ENCODE data around the gene MYMX. TPM values are rescaled to one million over a fixed set of nuclear protein-coding genes. Genes with fewer than 3 reads are reported as not detected.

MYMX gene
- total and polyA plus RNA-seq, 4 donors, result 0.14 TPM; not detected in 3

GRCh38 chr6:44262467-44263353, 46.0 kb downstream of the MYMX start:
- WGBS, result 71% methylated on average over 7 of the region's 7 CpGs
- Histone ChIP-seq H3K9ac (ENCODE audit: low read depth in 1 of 2, low read length in 2 of 2) (peak overlapping the region in 1 of 2 donors; percentile 89), H3K36me3 (ENCODE audit: control insufficient read depth in 4 of 4, insufficient read depth in 3 of 4, low read depth in 1 of 4, low read length in 3 of 4) (peaks cover 0 to 10% (median 8%) of the 10 kb centered on the region in 4 donors), H3K9me3 (ENCODE audit: control insufficient read depth in 4 of 4, low read length in 3 of 4) (no peaks in the 10 kb centered on the region), H3K4me1 (ENCODE audit: control insufficient read depth in 4 of 4, insufficient read depth in 4 of 4, low read length in 3 of 4) (peaks cover 15 to 36% (median 29%) of the 10 kb centered on the region in 4 donors), H3K4me3 (ENCODE audit: low read depth in 1 of 3, low read length in 3 of 3) (peak overlapping the region in 1 of 3 donors; percentile 32), H3K27ac (ENCODE audit: low read depth in 1 of 2, low read length in 2 of 2) (peak overlapping the region; percentile 26 to 36), H3K27me3 (ENCODE audit: control insufficient read depth in 4 of 4, insufficient read depth in 4 of 4, low read length in 3 of 4) (no peaks in the 10 kb centered on the region)
- no peak for DNase-seq (ENCODE audit: low spot score)
- TF ChIP-seq CTCF (IDR thresholded peaks at IDR 0.05; ENCODE audit: low read depth, low read length, missing input control) (no peak), ZBTB33 (IDR thresholded peaks at IDR 0.05) (no peak), EGR1 (IDR thresholded peaks at IDR 0.05; ENCODE audit: low read depth in 2 of 2) (no peak), JUND (IDR thresholded peaks at IDR 0.05) (no peak), TAF1 (conservative IDR thresholded peaks at IDR 0.05) (no peak), FOXA2 (IDR thresholded peaks at IDR 0.05) (no peak), RAD21 (IDR thresholded peaks at IDR 0.05) (no peak), YY1 (IDR thresholded peaks at IDR 0.05) (no peak), FOXA1 (IDR thresholded peaks at IDR 0.05) (no peak), HNF4G (IDR thresholded peaks at IDR 0.05) (no peak), NR2F2 (IDR thresholded peaks at IDR 0.05) (no peak)

GRCh38 chr6:44263354-44264100, 46.8 kb downstream of the MYMX start:
- H3K9me3 ChIP-seq (ENCODE audit: control insufficient read depth in 4 of 4, low read length in 3 of 4), result no peaks in the 10 kb centered on the region
- H3K4me1 ChIP-seq (ENCODE audit: control insufficient read depth in 4 of 4, insufficient read depth in 4 of 4, low read length in 3 of 4), result peaks cover 14 to 33% (median 25%) of the 10 kb centered on the region in 4 donors
- no peak for DNase-seq (ENCODE audit: low spot score)
- TF ChIP-seq RXRA (IDR thresholded peaks at IDR 0.05), result peak in 1 of 2 donors; percentile 7
- peak; percentile 34 for TF ChIP-seq SP1 (IDR thresholded peaks at IDR 0.05)
- TF ChIP-seq FOXA2 (IDR thresholded peaks at IDR 0.05), result no peak
- no peaks in the 10 kb centered on the region for H3K27me3 ChIP-seq (ENCODE audit: control insufficient read depth in 4 of 4, insufficient read depth in 4 of 4, low read length in 3 of 4)
- WGBS, result 34% methylated on average over 9 of the region's 9 CpGs
- H3K9ac ChIP-seq (ENCODE audit: low read depth in 1 of 2, low read length in 2 of 2), result peak overlapping the region in 1 of 2 donors; percentile 89
- peaks cover 0 to 10% (median 7%) of the 10 kb centered on the region in 4 donors for H3K36me3 ChIP-seq (ENCODE audit: control insufficient read depth in 4 of 4, insufficient read depth in 3 of 4, low read depth in 1 of 4, low read length in 3 of 4)
- peak overlapping the region; percentile 68 to 92 (median 78) for H3K4me3 ChIP-seq (ENCODE audit: low read depth in 1 of 3, low read length in 3 of 3)
- peak overlapping the region; percentile 26 to 86 for H3K27ac ChIP-seq (ENCODE audit: low read depth in 1 of 2, low read length in 2 of 2)

All from liver (tissue), 9 donors.